Measurements from ENCODE around the gene COX6A1. TPM values are rescaled to one million over a fixed set of nuclear protein-coding genes. Genes with fewer than 3 reads are reported as not detected.

The COX6A1 gene
- 523 and 539 TPM in 2 replicates for total RNA-seq

DNA sequence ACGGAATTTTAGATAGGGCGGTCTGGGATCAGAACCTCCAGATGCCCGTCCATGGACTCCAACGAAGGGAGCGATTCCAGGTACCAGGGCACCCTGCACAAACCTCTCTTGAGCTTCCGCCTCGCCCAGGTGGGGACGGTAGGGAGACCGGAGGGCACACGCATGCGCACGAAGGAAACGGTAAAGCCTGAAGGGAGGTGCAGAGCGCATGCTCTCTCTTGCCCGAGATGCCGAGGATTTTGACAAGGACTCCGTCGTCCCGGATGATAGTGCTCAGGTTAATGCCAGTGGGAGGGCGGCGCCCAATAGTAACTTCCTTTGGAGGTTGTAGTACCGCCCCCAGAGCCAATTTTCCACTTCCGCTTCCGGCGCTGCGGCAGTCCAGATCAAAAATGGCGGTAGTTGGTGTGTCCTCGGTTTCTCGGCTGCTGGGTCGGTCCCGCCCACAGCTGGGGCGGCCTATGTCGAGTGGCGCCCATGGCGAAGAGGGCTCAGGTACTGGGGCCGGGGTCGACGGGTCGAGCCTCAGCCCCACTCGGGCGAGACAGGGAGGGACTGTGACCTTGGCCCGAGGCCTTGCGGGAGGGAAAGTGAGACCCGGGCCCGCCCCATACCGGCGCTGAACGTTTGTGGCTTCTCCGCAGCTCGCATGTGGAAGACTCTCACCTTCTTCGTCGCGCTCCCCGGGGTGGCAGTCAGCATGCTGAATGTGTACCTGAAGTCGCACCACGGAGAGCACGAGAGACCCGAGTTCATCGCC is at the start of gene COX6A1:
TSS of gene COX6A1 (plus strand) at position 379 of the 760 bp plus-strand sequence. CDS start at position 393, 14 bp downstream.

DNA sequence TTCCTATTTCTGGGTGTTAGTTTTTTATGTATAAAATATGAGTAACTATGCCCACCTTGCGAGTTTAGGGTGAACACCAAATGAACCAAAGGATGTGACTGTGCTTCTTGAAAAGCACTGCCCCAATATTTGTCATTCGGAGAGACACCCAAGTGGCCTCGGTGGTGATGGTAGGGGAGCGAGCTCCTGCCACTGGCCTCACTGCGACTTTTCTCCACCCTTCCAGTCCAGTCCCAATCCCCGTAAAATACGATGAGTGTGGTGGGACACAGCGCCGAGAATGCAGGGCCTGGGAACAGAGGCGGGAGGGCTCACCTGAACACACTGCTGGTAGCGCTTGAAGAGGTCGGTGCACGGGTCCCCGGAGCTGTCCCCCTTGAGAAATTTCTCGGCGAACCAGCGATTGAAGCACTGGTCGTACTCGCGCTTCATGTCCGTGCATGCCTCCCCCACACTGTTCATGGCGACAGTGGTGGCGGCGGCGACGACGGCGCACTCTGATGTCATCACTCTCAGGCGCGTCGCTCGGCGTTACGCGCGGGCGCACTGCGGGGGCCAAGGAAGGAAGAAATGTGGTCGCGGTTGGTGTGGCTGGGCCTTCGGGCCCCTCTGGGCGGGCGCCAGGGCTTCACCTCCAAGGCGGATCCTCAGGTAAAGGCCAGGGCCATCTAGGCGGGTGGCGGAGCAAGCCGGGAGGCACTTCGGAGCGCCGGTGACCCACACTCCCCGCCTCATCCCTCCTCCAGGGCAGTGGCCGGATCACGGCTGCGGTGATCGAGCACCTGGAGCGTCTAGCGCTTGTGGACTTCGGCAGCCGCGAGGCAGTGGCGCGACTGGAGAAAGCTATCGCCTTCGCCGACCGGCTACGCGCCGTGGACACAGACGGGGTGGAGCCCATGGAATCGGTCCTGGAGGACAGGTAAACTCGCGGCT is 8.3 kb downstream of the COX6A1 start, which contains the start of the genes GATC and TRIAP1:
TSS of gene GATC (plus strand) at position 534 of the 933 bp plus-strand sequence. CDS start at position 571, 37 bp downstream.
TSS of gene TRIAP1 (minus strand) at position 474 of the 933 bp plus-strand sequence. CDS start at position 462, 12 bp downstream.

DNA sequence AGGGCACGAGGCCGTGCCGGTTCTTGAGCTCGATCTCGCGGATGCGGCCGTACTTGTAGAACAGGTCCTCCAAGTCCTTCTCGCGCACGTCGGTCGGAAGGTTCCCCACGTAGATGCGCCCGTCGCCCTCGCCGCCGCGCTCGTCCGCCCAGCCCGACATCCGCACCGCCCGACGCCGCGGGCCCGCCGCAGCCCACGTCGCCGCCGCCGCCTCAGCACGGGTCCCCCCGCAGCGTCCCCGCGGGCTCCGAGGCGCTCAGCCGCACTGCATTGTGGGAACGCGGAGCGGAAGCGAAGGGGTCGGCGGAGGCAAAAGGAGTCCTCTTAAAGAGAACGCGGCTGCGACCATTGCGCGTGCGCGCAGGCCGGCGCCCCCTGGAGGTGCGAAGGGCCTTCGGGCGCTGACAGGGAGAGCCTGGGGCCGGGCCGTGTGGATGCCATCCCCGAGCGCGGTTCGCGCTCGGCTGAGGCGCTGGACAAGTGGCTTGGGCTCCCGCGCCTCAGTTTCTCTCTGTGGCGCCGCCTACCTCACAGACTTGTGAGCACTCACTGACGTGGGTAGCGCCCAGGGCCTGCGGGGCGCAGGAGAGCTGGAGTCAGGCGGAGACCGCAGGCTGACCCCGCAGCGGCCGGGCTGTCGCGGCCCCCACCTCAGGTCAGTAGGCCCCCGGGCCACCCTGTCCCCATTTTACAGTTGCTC is 31.7 kb downstream of the COX6A1 start, which contains the start of gene SRSF9:
TSS of gene SRSF9 (minus strand) at position 299 of the 700 bp plus-strand sequence. CDS start at position 160, 139 bp downstream.

Other genes starting within 250 kb of the COX6A1 start
- gene GCN1, start 243.4 kb upstream of the COX6A1 start, total RNA-seq = 89.7 and 127 TPM in 2 replicates
- 3,482 and 3,635 TPM in 2 replicates for gene RPLP0, start 237.0 kb upstream of the COX6A1 start, total RNA-seq
- gene PXN, start 172.4 kb upstream of the COX6A1 start, total RNA-seq = 50.7 and 66.5 TPM in 2 replicates
- gene RNU4-2, start 146.2 kb upstream of the COX6A1 start, total RNA-seq = 157 and 735 TPM in 2 replicates
- 118 and 465 TPM in 2 replicates for gene RNU4-1, start 144.9 kb upstream of the COX6A1 start, total RNA-seq
- 1.3 TPM in 2 replicates for gene SIRT4, start 135.8 kb upstream of the COX6A1 start, total RNA-seq
- gene PLA2G1B, start 110.3 kb upstream of the COX6A1 start, total RNA-seq = not detected in 2 replicates
- not detected in 2 replicates for gene MSI1, start 68.9 kb upstream of the COX6A1 start, total RNA-seq
- 30.2 and 48.4 TPM in 2 replicates for gene TRIAP1, start 8.3 kb downstream of the COX6A1 start, total RNA-seq
- gene GATC, start 8.3 kb downstream of the COX6A1 start, total RNA-seq = 14.4 and 18.1 TPM in 2 replicates
- gene SRSF9, start 31.6 kb downstream of the COX6A1 start, total RNA-seq = 233 and 273 TPM in 2 replicates
- 314 and 337 TPM in 2 replicates for gene DYNLL1, start 58.0 kb downstream of the COX6A1 start, total RNA-seq
- gene COQ5, start 91.0 kb downstream of the COX6A1 start, total RNA-seq = 30.4 and 32.0 TPM in 2 replicates
- gene RNF10, start 96.2 kb downstream of the COX6A1 start, total RNA-seq = 128 and 163 TPM in 2 replicates
- gene POP5, start 143.3 kb downstream of the COX6A1 start, total RNA-seq = 26.4 and 45.3 TPM in 2 replicates
- gene CABP1, start 202.5 kb downstream of the COX6A1 start, total RNA-seq = 0.09 and 0.19 TPM in 2 replicates
- 69.6 and 95.5 TPM in 2 replicates for gene MLEC, start 249.0 kb downstream of the COX6A1 start, total RNA-seq

All from endothelial cell of coronary artery (primary cell).